ENCODE results near the gene STXBP6.

Gene STXBP6

GRCh38 chr14:24863968-24864684 lies 185.8 kb downstream of the STXBP6 start:
- no peaks in the 10 kb centered on the region for H3K4me1 Mint-ChIP-seq (ENCODE audit: low read depth)
- no peak overlapping the region for H3K4me3 Mint-ChIP-seq
- no peak overlapping the region for H3K27ac Mint-ChIP-seq
- H3K27me3 Mint-ChIP-seq (ENCODE audit: low read depth) = peaks cover 7% of the 10 kb centered on the region
- no peaks in the 10 kb centered on the region for H3K36me3 Mint-ChIP-seq (ENCODE audit: low read depth)
- no peaks in the 10 kb centered on the region for H3K9me3 Mint-ChIP-seq

GRCh38 chr14:24861083-24861630 lies 188.8 kb downstream of the STXBP6 start:
- Mint-ChIP-seq H3K4me3 (no peak overlapping the region), H3K27ac (no peak overlapping the region), H3K4me1 (ENCODE audit: low read depth) (no peaks in the 10 kb centered on the region), H3K36me3 (ENCODE audit: low read depth) (no peaks in the 10 kb centered on the region), H3K9me3 (no peaks in the 10 kb centered on the region), H3K27me3 (ENCODE audit: low read depth) (peaks cover 7% of the 10 kb centered on the region)

- no peaks in the 10 kb centered on the region for H3K9me3 Mint-ChIP-seq
- no peak overlapping the region for H3K4me3 Mint-ChIP-seq
- H3K4me1 Mint-ChIP-seq (ENCODE audit: low read depth) = no peaks in the 10 kb centered on the region
- no peak overlapping the region for H3K27ac Mint-ChIP-seq
- H3K36me3 Mint-ChIP-seq (ENCODE audit: low read depth) = no peaks in the 10 kb centered on the region
- peaks cover 10% of the 10 kb centered on the region for H3K27me3 Mint-ChIP-seq (ENCODE audit: low read depth)
Measured at GRCh38 chr14:24859559-24859958, 190.4 kb downstream of the STXBP6 start.

- Mint-ChIP-seq H3K4me3 (no peak overlapping the region), H3K27me3 (ENCODE audit: low read depth) (peaks cover 10% of the 10 kb centered on the region), H3K4me1 (ENCODE audit: low read depth) (no peaks in the 10 kb centered on the region), H3K9me3 (no peaks in the 10 kb centered on the region), H3K27ac (no peak overlapping the region), H3K36me3 (ENCODE audit: low read depth) (no peaks in the 10 kb centered on the region)
Measured at GRCh38 chr14:24858684-24859083, 191.3 kb downstream of the STXBP6 start.

GRCh38 chr14:24858052-24858451 lies 191.9 kb downstream of the STXBP6 start:
- H3K9me3 Mint-ChIP-seq = no peaks in the 10 kb centered on the region
- no peaks in the 10 kb centered on the region for H3K4me1 Mint-ChIP-seq (ENCODE audit: low read depth)
- H3K27me3 Mint-ChIP-seq (ENCODE audit: low read depth) = peaks cover 10% of the 10 kb centered on the region
- no peak overlapping the region for H3K27ac Mint-ChIP-seq
- H3K36me3 Mint-ChIP-seq (ENCODE audit: low read depth) = no peaks in the 10 kb centered on the region
- no peak overlapping the region for H3K4me3 Mint-ChIP-seq

- Mint-ChIP-seq H3K4me3 (no peak overlapping the region), H3K27me3 (ENCODE audit: low read depth) (peaks cover 10% of the 10 kb centered on the region), H3K9me3 (no peaks in the 10 kb centered on the region), H3K27ac (no peak overlapping the region), H3K36me3 (ENCODE audit: low read depth) (no peaks in the 10 kb centered on the region), H3K4me1 (ENCODE audit: low read depth) (no peaks in the 10 kb centered on the region)
Measured at GRCh38 chr14:24857277-24857676, 192.7 kb downstream of the STXBP6 start.

- Mint-ChIP-seq H3K9me3 (no peaks in the 10 kb centered on the region), H3K36me3 (ENCODE audit: low read depth) (no peaks in the 10 kb centered on the region), H3K27ac (no peak overlapping the region), H3K27me3 (ENCODE audit: low read depth) (peaks cover 6% of the 10 kb centered on the region), H3K4me3 (no peak overlapping the region), H3K4me1 (ENCODE audit: low read depth) (no peaks in the 10 kb centered on the region)
Measured at GRCh38 chr14:24853446-24853845, 196.5 kb downstream of the STXBP6 start.

- peaks cover 10% of the 10 kb centered on the region for H3K27me3 Mint-ChIP-seq (ENCODE audit: low read depth)
- no peaks in the 10 kb centered on the region for H3K36me3 Mint-ChIP-seq (ENCODE audit: low read depth)
- no peak overlapping the region for H3K4me3 Mint-ChIP-seq
- H3K9me3 Mint-ChIP-seq = no peaks in the 10 kb centered on the region
- H3K4me1 Mint-ChIP-seq (ENCODE audit: low read depth) = no peaks in the 10 kb centered on the region
- H3K27ac Mint-ChIP-seq = no peak overlapping the region
Measured at GRCh38 chr14:24852312-24853060, 197.5 kb downstream of the STXBP6 start.

- Mint-ChIP-seq H3K27me3 (ENCODE audit: low read depth) (peaks cover 11% of the 10 kb centered on the region), H3K4me3 (no peak overlapping the region), H3K9me3 (no peaks in the 10 kb centered on the region), H3K27ac (no peak overlapping the region), H3K4me1 (ENCODE audit: low read depth) (no peaks in the 10 kb centered on the region), H3K36me3 (ENCODE audit: low read depth) (no peaks in the 10 kb centered on the region)
Measured at GRCh38 chr14:24851837-24852236, 198.1 kb downstream of the STXBP6 start.

GRCh38 chr14:24851406-24851805 lies 198.5 kb downstream of the STXBP6 start:
- H3K4me1 Mint-ChIP-seq (ENCODE audit: low read depth) = no peaks in the 10 kb centered on the region

GRCh38 chr14:24850072-24850471 lies 199.9 kb downstream of the STXBP6 start:
- Mint-ChIP-seq H3K9me3 (no peaks in the 10 kb centered on the region), H3K36me3 (ENCODE audit: low read depth) (no peaks in the 10 kb centered on the region), H3K27ac (no peak overlapping the region), H3K4me3 (no peak overlapping the region), H3K27me3 (ENCODE audit: low read depth) (peaks cover 11% of the 10 kb centered on the region), H3K4me1 (ENCODE audit: low read depth) (no peaks in the 10 kb centered on the region)

More at GRCh38 chr14:24851406-24851805, 198.5 kb downstream of the STXBP6 start:
- Mint-ChIP-seq H3K27me3 (ENCODE audit: low read depth) (peaks cover 11% of the 10 kb centered on the region), H3K27ac (no peak overlapping the region), H3K9me3 (no peaks in the 10 kb centered on the region), H3K4me3 (no peak overlapping the region), H3K36me3 (ENCODE audit: low read depth) (no peaks in the 10 kb centered on the region)

- no peaks in the 10 kb centered on the region for H3K4me1 Mint-ChIP-seq (ENCODE audit: low read depth)
Measured at GRCh38 chr14:24849471-24849870, 200.5 kb downstream of the STXBP6 start.

GRCh38 chr14:24848102-24848790 lies 201.7 kb downstream of the STXBP6 start:
- Mint-ChIP-seq H3K9me3 (no peaks in the 10 kb centered on the region), H3K36me3 (ENCODE audit: low read depth) (no peaks in the 10 kb centered on the region), H3K27ac (no peak overlapping the region), H3K27me3 (ENCODE audit: low read depth) (peaks cover 8% of the 10 kb centered on the region), H3K4me3 (no peak overlapping the region), H3K4me1 (ENCODE audit: low read depth) (no peaks in the 10 kb centered on the region)

More at GRCh38 chr14:24849471-24849870, 200.5 kb downstream of the STXBP6 start:
- Mint-ChIP-seq H3K4me3 (no peak overlapping the region), H3K36me3 (ENCODE audit: low read depth) (no peaks in the 10 kb centered on the region), H3K27me3 (ENCODE audit: low read depth) (peaks cover 8% of the 10 kb centered on the region), H3K27ac (no peak overlapping the region), H3K9me3 (no peaks in the 10 kb centered on the region)

GRCh38 chr14:24847568-24848095 lies 202.3 kb downstream of the STXBP6 start:
- H3K4me1 Mint-ChIP-seq (ENCODE audit: low read depth) = no peaks in the 10 kb centered on the region
- no peaks in the 10 kb centered on the region for H3K36me3 Mint-ChIP-seq (ENCODE audit: low read depth)
- no peak overlapping the region for H3K27ac Mint-ChIP-seq
- H3K9me3 Mint-ChIP-seq = no peaks in the 10 kb centered on the region
- peaks cover 8% of the 10 kb centered on the region for H3K27me3 Mint-ChIP-seq (ENCODE audit: low read depth)
- no peak overlapping the region for H3K4me3 Mint-ChIP-seq

Measured in T-helper 1 cell treated with Interleukin-12 subunit alpha and Interleukin-12 subunit beta and Interleukin-4 antibody, amounts not matched to agents 30 μg/mL and 1 μg/mL, for 36 hours (primary cell).